Sigmoid colon (tissue), 7 donors: ENCODE measurements around the gene NPLOC4. TPM values are rescaled to one million over a fixed set of nuclear protein-coding genes. Genes with fewer than 3 reads are reported as not detected.
"Not testable (repeated sequence)": the region's sequence is repeated elsewhere in the genome, so short reads cannot be mapped to it uniquely, and the experiment has no call there.

ENCODE experiments used
- DNase-seq: peaks from one replicate; pipeline ENCODE4 v3.0.0-alpha.2; 2019
- H3K27ac ChIP-seq, 4 donors: fragments of 200-600 bp; sonication (generic); one replicate each; pipeline ENCODE4 v1.5.1; 2016 to 2019; ENCODE audit warnings: mild to moderate bottlenecking in 1 of 4
- H3K27me3 ChIP-seq, 3 donors: fragments of 200-600 bp; sonication (generic); one replicate each; pipeline ENCODE4 v1.5.1; 2019; ENCODE audit warnings: mild to moderate bottlenecking in 1 of 3
- H3K36me3 ChIP-seq, 4 donors: fragments of 200-600 bp; sonication (generic); one replicate each; pipeline ENCODE4 v1.5.1; 2016 to 2019
- H3K4me1 ChIP-seq, 4 donors: fragments of 200-600 bp; sonication (generic); one replicate each; pipeline ENCODE4 v1.5.1; 2017 to 2019
- H3K4me3 ChIP-seq, 4 donors: fragments of 200-600 bp; sonication (generic); one replicate each; pipeline ENCODE4 v1.5.1; 2017 to 2019; ENCODE audit warnings: mild to moderate bottlenecking in 2 of 4, moderate library complexity in 1 of 4
- H3K9me3 ChIP-seq, 4 donors: fragments of 200-600 bp in 3 of 4; sonication (generic) in 3 of 4; one replicate each; pipeline versions ENCODE4 v1.5.1 to v1.6.1; 2013 to 2019
- EP300 ChIP-seq, 4 donors: sonication (generic); formaldehyde crosslinking; IDR thresholded peaks; one replicate each; pipeline ENCODE4 v1.6.1; 2017; ENCODE audit warnings: antibody characterized with exemption in 4 of 4
- POLR2A ChIP-seq, 2 donors: fragments of 450-650 bp; IDR thresholded peaks; one replicate each; pipeline ENCODE4 v1.6.1; 2016; ENCODE audit warnings: antibody characterized with exemption in 2 of 2, mild to moderate bottlenecking in 2 of 2, moderate library complexity in 2 of 2
- POLR2AphosphoS5 ChIP-seq, 4 donors: sonication (generic); formaldehyde crosslinking; IDR thresholded peaks; one replicate each; pipeline ENCODE4 v1.6.1; 2017; ENCODE audit warnings: antibody characterized with exemption in 4 of 4
- WGBS, 2 donors: extraction: QIAGEN DNeasy Blood & Tissue Kit; methylation state at CpG; one replicate each; pipeline ENCODE4 v1.1.7; 2013; 5-methylcytosine and 5-hydroxymethylcytosine counted together
- intact Hi-C: fragments of 100-400 bp; cut with DNase I; formaldehyde crosslinking; loops from one replicate; pipeline ENCODE4 v1.15.1; 2023
- polyA plus RNA-seq, 3 donors: library from polyadenylated mRNA; stranded (reverse); fragments of 200-250 nt; gene quantifications; one replicate each; pipeline ENCODE4 v1.2.3, GENCODE V29; 2013
- total RNA-seq, 4 donors: library from RNA; depleted of rRNA; stranded (reverse); fragments of >200 nt; gene quantifications; one replicate each; pipeline ENCODE4 v1.1.0, GENCODE V29; 2016
- TF ChIP-seq, protein P1 (sequence below), 4 experiments: fragments of 450-650 bp in 3 of 4; fragments of 200-600 bp in 1 of 4; IDR thresholded peaks; one replicate each; pipeline ENCODE4 v1.5.1; 2016 to 2019; ENCODE audit warnings: antibody characterized with exemption in 4 of 4, mild to moderate bottlenecking in 3 of 4, moderate library complexity in 2 of 4
- donor health status: healthy with polysubstance abuse.
- donor health status: Bipolar disorder and iron deficiency.
- donor health status: healthy.

The NPLOC4 gene
- total and polyA plus RNA-seq, 7 donors = 19.8 to 59.7 (median 51.7) TPM

DNA sequence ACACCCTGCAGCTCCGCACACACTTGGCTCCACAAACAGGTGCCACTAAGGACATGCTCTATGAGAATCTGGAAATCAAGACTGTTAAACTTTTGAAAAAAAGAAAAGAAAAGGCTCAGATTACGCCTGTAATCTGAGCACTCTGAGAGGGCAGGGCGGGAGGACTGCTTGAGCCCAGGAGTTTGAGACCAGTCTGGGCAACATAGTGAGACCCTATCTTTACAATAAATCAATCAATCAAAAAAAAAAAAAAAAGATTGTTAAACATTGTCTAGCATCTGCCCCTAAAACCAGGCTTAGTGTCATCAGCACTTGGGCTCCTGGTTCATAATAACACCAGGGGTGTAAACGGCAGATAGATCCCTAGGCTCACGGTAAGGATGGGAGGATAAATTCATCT, 47.3 kb downstream of the NPLOC4 start:
- intact Hi-C loops = no loop called here
- TF ChIP-seq, protein P1, sequence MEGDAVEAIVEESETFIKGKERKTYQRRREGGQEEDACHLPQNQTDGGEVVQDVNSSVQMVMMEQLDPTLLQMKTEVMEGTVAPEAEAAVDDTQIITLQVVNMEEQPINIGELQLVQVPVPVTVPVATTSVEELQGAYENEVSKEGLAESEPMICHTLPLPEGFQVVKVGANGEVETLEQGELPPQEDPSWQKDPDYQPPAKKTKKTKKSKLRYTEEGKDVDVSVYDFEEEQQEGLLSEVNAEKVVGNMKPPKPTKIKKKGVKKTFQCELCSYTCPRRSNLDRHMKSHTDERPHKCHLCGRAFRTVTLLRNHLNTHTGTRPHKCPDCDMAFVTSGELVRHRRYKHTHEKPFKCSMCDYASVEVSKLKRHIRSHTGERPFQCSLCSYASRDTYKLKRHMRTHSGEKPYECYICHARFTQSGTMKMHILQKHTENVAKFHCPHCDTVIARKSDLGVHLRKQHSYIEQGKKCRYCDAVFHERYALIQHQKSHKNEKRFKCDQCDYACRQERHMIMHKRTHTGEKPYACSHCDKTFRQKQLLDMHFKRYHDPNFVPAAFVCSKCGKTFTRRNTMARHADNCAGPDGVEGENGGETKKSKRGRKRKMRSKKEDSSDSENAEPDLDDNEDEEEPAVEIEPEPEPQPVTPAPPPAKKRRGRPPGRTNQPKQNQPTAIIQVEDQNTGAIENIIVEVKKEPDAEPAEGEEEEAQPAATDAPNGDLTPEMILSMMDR (IDR thresholded peaks at IDR 0.05) = no peak
- TF ChIP-seq EP300 (IDR thresholded peaks at IDR 0.05) (no peak), POLR2A (IDR thresholded peaks at IDR 0.05) (no peak), POLR2AphosphoS5 (IDR thresholded peaks at IDR 0.05) (no peak)
- H3K4me3 ChIP-seq = no peak overlapping the region
- no peaks in the 10 kb centered on the region for H3K27me3 ChIP-seq
- 94 to 97% methylated on average over 5 of the region's 5 CpGs for WGBS, 2 donors
- no peak for DNase-seq
- no peak overlapping the region for H3K27ac ChIP-seq
- H3K36me3 ChIP-seq = peaks cover 17 to 98% (median 55%) of the 10 kb centered on the region in 4 donors
- H3K4me1 ChIP-seq = no peaks in the 10 kb centered on the region
- H3K9me3 ChIP-seq = no peaks in the 10 kb centered on the region

DNA sequence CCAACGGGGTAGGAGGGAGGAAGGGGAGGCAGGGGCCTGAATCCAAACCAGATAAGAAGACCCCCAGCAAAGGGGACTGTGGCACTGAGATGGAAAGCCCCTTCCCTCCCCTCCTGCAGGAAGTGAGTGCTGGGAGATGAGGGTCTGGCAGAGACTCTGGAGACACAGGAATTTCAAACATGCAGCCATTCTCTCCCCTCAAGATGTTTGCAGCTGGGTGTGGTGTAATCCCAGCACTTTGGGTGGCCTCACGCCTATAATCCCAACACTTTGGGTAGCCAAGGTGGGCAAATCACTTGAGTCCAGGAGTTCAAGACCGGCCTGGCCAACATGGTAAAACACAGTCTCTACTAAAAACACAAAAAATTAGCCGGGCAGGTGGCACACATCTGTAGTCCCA, 50.8 kb downstream of the NPLOC4 start:
- Histone ChIP-seq H3K9me3 (no peaks in the 10 kb centered on the region), H3K36me3 (peaks cover 10 to 98% (median 47%) of the 10 kb centered on the region in 4 donors), H3K4me3 (no peak overlapping the region), H3K27me3 (no peaks in the 10 kb centered on the region), H3K4me1 (no peaks in the 10 kb centered on the region), H3K27ac (no peak overlapping the region)
- no peak for TF ChIP-seq EP300 (IDR thresholded peaks at IDR 0.05)
- TF ChIP-seq POLR2AphosphoS5 (IDR thresholded peaks at IDR 0.05) = no peak
- TF ChIP-seq, protein P1 (IDR thresholded peaks at IDR 0.05) = no peak
- TF ChIP-seq POLR2A (IDR thresholded peaks at IDR 0.05) = no peak
- DNase-seq = no peak
- WGBS, 2 donors = 91 to 92% methylated on average over 4 of the region's 4 CpGs
- intact Hi-C loops = no loop called here

DNA sequence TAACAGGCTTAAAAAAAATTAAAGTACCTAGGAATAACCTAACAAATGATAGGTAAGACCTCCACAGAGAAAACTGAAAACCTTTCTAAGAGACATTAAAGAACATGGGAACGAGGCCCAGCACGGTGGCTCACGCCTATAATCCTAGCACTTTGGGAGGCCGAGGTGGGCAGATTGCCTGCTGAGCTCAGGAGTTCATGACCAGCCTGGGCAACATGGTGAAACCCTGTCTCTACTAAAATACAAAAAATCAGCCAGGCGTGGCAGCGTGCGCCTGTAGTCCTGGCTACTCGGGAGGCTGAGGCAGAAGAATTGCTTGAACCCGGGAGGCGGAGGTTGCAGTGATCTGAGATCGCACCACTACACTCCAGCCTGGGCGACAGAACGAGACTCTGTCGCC, 52.1 kb downstream of the NPLOC4 start:
- H3K27me3 ChIP-seq, H3K27ac ChIP-seq, intact Hi-C loops, DNase-seq, H3K9me3 ChIP-seq, H3K4me1 ChIP-seq, H3K4me3 ChIP-seq: not testable (repeated sequence)
- peaks cover 10 to 97% (median 43%) of the 10 kb centered on the region in 4 donors for H3K36me3 ChIP-seq
- 96% methylated on average over 14 of the region's 14 CpGs for WGBS, 2 donors

DNA sequence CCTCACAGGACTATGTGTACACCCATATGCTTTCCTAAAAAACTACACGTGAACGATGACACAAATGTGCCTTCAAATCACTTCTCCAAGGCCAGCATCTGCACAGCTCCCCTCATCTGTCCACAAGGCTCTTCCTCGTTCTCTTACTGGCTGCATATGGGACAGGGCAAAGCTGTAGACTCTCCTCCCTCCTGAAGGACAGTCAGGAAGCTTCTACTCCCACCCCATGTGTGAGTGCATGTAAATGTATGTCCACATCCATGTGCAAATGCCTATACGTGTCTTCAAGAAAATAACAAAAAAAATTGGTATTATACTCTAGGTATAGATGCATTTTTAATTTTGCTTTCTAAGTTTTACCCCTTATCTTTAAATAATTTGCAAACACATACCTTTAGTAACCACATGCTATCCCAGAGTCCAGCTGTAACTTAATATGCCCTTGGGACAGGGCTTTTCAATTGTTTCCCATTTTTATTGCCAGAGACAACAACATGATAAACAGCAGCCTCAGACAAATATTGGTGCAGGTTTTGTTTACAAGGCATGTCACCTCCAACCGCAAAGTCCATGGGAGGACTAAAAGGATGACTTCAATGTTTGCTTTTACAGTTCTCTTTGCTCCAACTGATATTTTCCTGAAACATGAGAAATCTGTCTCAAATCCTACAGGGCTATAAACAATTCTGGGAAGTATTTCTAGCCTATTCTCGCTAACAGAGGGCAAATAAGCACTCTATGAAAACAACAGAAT, 53.1 kb downstream of the NPLOC4 start:
- WGBS, 2 donors = 85 to 87% methylated on average over 6 of the region's 6 CpGs
- Histone ChIP-seq H3K36me3 (peaks cover 7 to 97% (median 36%) of the 10 kb centered on the region in 4 donors), H3K4me1 (no peaks in the 10 kb centered on the region), H3K9me3 (no peaks in the 10 kb centered on the region), H3K27me3 (no peaks in the 10 kb centered on the region), H3K27ac (no peak overlapping the region), H3K4me3 (no peak overlapping the region)
- TF ChIP-seq EP300 (IDR thresholded peaks at IDR 0.05) = no peak
- no peak for TF ChIP-seq POLR2A (IDR thresholded peaks at IDR 0.05)
- TF ChIP-seq, protein P1 (IDR thresholded peaks at IDR 0.05) = no peak
- no peak for DNase-seq
- intact Hi-C loops = no loop called here

DNA sequence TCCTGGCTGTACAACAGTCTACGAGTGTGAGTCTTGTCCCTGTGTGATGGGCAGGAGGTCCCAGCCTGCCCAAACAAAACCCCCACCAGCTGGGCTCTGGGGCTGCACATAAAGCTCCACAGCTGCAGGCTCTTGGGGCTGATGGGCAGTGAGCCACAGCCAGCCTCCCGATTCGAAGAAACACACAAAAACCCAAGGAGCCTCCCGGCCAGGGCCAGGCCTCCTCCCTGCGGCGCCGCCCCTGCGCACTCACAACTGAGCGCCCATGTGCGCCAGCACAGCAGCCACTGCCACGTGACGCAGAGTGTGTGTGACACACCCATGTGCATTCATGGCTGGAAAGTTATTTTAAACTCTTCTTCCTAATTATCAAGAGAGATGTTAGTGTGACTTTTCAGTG, 54.2 kb downstream of the NPLOC4 start:
- WGBS, 2 donors = 87 to 88% methylated on average over 12 of the region's 12 CpGs

More for the DNA sequence above, 54.2 kb downstream of the NPLOC4 start:
- intact Hi-C loops = no loop called here
- no peak for DNase-seq
- H3K4me3 ChIP-seq = no peak overlapping the region
- no peaks in the 10 kb centered on the region for H3K9me3 ChIP-seq
- H3K36me3 ChIP-seq = peaks cover 0 to 95% (median 29%) of the 10 kb centered on the region in 4 donors
- peaks cover 0 to 2% (median 1%) of the 10 kb centered on the region in 4 donors for H3K4me1 ChIP-seq
- H3K27me3 ChIP-seq = no peaks in the 10 kb centered on the region
- no peak overlapping the region for H3K27ac ChIP-seq
- TF ChIP-seq POLR2A (IDR thresholded peaks at IDR 0.05) (no peak), POLR2AphosphoS5 (IDR thresholded peaks at IDR 0.05) (no peak), EP300 (IDR thresholded peaks at IDR 0.05) (no peak)
- TF ChIP-seq, protein P1 (IDR thresholded peaks at IDR 0.05) = no peak
